PFSK-1 (cell line): ENCODE results near the gene GJA4.

Experiments used
- POLR2AphosphoS5 ChIP-seq: IDR thresholded peaks from 2 replicates; pipeline ENCODE4 v1.6.1; 2012; ENCODE audit warnings: low read depth, mild to moderate bottlenecking, control low read depth, low read length, moderate library complexity
- SIN3A ChIP-seq: IDR thresholded peaks from 2 replicates; pipeline ENCODE4 v1.6.1; 2012; ENCODE audit warnings: mild to moderate bottlenecking, low read length, moderate library complexity, borderline replicate concordance; ENCODE audit not compliant: insufficient read depth
- TF ChIP-seq, protein P1 (sequence below), 2 experiments: IDR thresholded peaks; 2 replicates each; pipeline versions ENCODE4 v1.6.1 to v1.8.0; 2011 to 2012; ENCODE audit warnings: low read depth in 2 of 2, low read length in 2 of 2, control low read depth in 1 of 2, inconsistent platforms in 1 of 2, mild to moderate bottlenecking in 1 of 2, moderate library complexity in 1 of 2; ENCODE audit not compliant: insufficient read depth in 1 of 2

DNA sequence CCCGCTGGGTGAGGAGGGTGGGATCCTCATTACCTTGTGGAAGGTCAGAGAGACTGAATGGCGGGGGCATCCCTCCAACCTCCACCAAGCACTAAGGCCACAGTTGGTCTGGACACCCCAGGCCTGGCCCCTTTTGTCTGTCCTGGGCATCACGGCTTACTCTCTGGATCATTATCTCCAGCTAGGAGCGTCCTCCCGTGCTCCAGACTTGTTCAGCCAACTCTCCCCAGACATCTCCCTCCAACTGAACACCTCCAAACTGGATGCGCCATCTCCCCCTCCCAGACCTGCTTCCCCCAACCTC is 45.2 kb upstream of the GJA4 start:
- TF ChIP-seq, protein P1, sequence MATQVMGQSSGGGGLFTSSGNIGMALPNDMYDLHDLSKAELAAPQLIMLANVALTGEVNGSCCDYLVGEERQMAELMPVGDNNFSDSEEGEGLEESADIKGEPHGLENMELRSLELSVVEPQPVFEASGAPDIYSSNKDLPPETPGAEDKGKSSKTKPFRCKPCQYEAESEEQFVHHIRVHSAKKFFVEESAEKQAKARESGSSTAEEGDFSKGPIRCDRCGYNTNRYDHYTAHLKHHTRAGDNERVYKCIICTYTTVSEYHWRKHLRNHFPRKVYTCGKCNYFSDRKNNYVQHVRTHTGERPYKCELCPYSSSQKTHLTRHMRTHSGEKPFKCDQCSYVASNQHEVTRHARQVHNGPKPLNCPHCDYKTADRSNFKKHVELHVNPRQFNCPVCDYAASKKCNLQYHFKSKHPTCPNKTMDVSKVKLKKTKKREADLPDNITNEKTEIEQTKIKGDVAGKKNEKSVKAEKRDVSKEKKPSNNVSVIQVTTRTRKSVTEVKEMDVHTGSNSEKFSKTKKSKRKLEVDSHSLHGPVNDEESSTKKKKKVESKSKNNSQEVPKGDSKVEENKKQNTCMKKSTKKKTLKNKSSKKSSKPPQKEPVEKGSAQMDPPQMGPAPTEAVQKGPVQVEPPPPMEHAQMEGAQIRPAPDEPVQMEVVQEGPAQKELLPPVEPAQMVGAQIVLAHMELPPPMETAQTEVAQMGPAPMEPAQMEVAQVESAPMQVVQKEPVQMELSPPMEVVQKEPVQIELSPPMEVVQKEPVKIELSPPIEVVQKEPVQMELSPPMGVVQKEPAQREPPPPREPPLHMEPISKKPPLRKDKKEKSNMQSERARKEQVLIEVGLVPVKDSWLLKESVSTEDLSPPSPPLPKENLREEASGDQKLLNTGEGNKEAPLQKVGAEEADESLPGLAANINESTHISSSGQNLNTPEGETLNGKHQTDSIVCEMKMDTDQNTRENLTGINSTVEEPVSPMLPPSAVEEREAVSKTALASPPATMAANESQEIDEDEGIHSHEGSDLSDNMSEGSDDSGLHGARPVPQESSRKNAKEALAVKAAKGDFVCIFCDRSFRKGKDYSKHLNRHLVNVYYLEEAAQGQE (IDR thresholded peaks at IDR 0.05; ENCODE audit: insufficient read depth in 1 of 2, low read depth in 2 of 2, low read length in 2 of 2) = no peak
- no peak for TF ChIP-seq POLR2AphosphoS5
- TF ChIP-seq SIN3A = no peak
